Hematopoietic multipotent progenitor cell treated with erythropoietin and hydrocortisone succinate and interleukin-3 and kit ligand, for 15 days (in vitro differentiated cells): ENCODE measurements around the gene SLC38A3.

Experiments
- DNase-seq: peaks from one replicate; pipeline ENCODE4 v3.0.0-alpha.2; 2015; ENCODE audit warnings: low spot score

Gene SLC38A3

DNA sequence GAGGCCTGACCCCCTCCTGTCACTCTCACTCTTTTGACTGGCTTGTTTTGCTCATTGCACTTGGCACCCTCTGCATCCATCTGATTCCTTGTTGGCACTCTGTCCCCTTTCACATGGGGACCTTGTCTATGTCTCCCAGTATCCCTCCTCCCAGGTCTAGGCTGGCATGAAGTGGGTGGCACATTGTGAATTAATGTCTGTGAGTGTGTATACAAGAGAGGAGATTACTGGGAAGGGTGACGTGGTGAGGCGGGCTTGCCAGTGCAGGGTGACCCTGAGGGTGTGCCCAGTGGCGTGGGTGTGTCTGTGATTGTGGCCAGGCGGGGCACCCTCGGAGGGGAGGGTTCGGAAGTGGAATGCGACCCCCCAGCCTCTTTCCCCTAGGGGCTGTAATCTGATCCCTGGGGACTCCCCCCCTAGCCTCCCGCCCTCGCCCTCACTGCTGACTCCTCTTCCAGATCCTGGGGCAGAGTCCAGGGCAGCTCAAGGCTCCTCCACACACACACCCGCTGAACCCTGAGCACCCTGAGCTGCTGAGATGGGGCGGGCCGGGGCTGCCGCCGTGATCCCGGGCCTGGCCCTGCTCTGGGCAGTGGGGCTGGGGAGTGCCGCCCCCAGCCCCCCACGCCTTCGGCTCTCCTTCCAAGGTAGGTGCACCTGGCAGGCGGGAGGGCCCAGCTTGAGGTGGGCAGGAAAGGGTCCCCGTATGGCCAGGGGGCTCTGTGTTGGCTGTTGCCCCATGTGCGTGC lies 63.8 kb downstream of the SLC38A3 start, which contains the start of gene SEMA3B:
SEMA3B (plus strand) TSS at position 445 of the 749 bp plus-strand sequence; CDS start at position 539, 94 bp downstream.
- DNase-seq = no peak

DNA sequence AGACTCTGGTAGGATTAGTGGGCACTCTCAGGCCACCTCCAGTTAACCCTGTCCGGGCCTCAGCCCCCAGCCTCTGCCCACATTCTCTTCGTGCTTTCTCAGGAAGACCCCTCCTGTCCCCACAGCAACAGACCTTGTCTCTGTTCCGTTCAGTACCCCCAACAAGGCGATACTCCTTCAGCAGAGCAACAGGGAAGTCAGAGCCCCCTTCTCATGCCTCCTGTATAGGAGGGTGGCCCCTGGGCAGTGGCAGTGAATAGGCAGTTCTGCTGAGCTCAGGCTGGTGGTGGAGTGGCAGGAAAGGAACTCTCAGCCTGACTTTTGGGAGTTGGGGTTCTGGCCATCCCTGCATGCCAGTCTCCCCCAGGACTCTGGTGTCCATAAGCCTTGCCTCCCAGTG lies 64.4 kb downstream of the SLC38A3 start:
- no peak for DNase-seq

DNA sequence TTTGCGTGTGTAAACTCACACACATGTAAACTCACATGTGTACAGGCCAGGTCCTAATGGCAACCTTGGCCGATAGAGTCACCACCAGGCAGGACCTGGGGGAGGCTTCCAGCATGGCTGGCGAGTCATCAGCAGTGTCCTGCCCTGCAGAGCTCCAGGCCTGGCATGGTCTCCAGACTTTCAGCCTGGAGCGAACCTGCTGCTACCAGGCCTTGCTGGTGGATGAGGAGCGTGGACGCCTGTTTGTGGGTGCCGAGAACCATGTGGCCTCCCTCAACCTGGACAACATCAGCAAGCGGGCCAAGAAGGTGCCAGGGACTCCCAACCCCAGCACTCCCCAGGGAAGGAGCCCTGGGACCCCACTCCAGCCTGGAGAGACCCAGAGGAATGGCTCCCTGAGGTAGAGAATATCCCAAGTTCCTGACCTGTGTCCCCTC lies 64.9 kb downstream of the SLC38A3 start:
- no peak for DNase-seq

DNA sequence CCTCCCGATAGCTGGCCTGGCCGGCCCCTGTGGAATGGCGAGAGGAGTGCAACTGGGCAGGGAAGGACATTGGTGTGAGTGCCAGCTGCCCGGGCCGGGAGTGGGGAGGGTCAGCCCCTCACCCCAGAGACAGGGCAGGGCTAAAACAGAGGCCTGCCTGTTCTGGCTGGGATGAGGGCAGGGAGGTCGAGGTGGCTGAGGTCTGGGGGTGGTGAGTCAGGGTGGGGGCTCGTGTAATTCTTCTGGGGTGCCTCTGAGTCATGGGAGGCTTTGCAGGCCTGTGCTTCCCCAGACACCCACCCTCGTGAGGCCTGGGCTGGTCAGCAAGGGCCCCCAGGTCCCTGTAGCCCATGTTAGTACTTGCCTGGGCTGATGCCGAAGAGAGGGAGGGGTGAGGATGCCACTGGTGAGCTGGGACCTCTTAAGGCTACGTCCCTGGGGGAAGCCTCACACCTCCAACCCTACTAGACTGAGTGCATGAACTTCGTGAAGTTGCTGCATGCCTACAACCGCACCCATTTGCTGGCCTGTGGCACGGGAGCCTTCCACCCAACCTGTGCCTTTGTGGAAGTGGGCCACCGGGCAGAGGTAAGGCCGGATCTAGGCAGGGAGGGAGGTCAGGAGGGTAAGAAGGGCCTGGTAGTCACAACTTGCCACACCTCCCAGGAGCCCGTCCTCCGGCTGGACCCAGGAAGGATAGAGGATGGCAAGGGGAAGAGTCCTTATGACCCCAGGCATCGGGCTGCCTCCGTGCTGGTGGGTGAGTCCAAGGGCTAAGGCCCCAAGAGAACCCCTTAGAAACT lies 65.6 kb downstream of the SLC38A3 start:
- DNase-seq = no peak
